GM19452 (cell line): Measurements from ENCODE around the gene FOXO4.

ENCODE experiments used
- ATAC-seq: cut with Tn5 transposase; IDR thresholded peaks from one replicate; pipeline ENCODE4 v1.9.1; 2021; ENCODE audit not compliant: unreplicated experiment

FOXO4 gene

DNA sequence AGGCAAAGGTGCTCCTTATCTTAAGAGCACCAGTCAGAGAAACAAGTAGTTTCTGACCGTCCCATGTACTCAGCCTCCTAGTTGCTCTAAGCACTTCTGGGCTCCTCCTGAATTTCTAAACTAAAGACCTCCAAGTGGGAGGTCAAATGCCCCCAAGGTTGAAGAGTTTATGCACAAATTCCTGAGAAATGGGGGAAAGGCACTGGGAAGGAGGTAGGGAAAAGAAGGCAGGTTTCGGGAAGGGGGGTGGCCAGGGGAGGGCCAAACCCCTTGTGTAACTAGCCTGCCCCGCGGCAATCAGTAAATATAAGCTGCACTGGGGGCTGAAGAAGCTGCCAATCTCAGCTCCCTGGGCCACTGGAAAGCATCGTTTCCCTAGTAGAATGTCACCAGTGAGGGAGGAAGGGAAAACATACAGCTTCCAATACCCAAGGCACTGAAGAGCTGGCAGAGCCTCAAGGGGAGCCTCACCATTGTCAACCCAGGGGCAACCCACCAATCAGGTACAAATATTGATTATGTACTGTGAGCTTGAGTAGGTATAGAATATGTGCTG lies 3.4 kb downstream of the FOXO4 start:
- ATAC-seq = no peak

DNA sequence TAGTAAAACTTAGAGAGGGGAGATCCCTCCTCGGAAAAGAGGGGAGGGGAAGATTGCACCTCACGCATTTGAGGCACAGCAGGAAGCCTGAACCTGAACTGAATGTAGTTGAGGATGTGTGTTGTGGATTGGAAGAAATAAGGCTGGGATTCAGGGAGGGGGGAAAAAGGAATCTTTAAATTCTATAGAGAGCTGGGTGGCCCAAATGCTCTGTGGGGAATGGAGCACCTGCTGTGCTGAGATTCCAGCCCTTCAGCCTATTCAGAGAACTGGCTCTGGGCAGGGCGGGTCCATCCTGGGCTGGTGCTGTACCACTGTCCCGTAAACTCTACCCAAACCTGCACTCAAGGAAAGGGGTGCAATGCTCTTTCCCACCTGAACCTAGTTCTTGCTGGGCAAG lies 4.1 kb downstream of the FOXO4 start:
- no peak for ATAC-seq

DNA sequence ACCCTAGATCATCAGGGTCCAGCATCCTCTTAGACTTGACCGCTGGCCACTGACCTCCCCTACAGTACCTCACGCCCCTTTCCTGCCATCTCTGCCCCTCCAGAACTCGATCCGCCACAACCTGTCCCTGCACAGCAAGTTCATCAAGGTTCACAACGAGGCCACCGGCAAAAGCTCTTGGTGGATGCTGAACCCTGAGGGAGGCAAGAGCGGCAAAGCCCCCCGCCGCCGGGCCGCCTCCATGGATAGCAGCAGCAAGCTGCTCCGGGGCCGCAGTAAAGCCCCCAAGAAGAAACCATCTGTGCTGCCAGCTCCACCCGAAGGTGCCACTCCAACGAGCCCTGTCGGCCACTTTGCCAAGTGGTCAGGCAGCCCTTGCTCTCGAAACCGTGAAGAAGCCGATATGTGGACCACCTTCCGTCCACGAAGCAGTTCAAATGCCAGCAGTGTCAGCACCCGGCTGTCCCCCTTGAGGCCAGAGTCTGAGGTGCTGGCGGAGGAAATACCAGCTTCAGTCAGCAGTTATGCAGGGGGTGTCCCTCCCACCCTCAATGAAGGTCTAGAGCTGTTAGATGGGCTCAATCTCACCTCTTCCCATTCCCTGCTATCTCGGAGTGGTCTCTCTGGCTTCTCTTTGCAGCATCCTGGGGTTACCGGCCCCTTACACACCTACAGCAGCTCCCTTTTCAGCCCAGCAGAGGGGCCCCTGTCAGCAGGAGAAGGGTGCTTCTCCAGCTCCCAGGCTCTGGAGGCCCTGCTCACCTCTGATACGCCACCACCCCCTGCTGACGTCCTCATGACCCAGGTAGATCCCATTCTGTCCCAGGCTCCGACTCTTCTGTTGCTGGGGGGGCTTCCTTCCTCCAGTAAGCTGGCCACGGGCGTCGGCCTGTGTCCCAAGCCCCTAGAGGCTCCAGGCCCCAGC lies 5.2 kb downstream of the FOXO4 start:
- no peak for ATAC-seq

DNA sequence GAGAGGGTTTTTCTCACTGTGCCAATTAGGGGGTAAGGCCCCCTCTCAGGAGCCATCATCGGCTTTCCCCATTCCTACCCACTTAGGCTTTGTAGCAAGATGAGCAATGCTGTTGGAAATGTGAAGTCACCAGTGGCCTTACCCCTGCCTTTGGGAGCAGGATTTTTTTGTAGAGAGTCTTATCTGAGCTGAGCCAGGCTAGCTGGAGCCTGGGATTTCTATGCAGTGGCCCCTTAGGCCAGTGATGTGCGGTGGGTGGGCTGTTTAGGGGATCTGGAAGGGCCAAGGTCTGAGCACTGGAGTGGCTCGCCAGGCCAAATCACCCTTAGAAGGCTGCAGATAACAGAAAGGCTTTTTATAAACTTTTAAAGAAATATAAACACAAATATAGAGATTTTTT lies 6.6 kb downstream of the FOXO4 start:
- no peak for ATAC-seq

DNA sequence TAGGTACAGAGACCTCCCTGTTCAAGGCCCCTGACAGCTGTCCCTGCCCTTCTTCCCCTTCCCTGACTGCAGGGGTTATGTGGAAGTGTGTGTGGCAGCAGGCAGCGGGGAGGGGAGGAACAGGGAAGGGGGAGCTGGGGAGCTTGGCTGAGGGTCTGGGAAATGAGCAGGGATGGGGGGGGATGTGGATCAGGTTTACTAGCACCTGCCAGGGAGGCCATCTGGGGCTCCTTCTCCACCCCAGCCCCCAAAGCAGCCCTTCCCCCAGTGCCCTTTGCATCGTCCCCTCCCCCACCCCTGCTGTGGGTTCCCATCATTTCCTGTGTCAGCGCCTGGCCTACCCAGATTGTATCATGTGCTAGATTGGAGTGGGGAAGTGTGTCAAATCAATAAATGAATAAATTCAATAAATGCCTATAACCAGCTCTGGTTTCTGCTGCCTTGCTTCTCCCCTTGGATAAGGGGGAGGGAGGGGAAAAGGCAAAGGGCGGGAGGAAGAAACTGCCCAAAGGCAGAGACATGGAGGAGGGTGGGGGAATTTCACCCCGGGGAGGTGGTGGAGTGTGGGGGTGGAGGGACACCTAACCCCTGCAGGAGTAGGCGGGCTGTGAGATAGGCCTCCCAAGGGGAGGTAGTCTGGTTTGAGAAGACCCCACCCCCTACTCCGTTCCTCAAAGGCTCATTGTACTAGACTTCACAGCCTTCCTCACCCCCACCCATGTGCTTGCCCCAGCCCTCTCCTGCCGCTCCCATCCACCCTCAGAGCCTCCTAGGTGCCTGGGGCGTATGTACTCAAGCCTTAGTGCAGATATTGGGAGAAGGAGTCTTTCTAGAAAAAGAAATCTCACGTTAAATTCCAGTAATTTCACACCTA lies 7.7 kb downstream of the FOXO4 start:
- peak; percentile 45 for ATAC-seq

DNA sequence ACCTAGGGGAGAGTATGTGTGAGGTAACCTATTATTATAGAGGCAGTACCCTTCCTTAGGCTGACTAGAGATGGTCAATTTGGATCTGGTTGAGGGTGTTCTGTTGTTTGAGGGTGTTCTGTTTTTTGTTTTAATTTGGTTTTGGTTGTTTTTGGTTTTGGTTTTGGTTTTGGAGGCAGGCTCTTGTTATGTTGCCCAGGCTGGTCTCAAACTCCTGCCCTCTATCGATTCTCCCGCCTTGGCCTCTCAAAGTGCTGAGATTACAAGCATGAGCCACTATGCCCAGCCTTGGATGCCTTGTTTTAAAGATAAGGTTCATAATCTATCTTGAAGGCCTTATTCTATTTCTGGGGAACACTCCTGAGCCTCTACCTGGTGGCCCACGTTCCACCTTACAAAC lies 10.0 kb downstream of the FOXO4 start:
- ATAC-seq = no peak

DNA sequence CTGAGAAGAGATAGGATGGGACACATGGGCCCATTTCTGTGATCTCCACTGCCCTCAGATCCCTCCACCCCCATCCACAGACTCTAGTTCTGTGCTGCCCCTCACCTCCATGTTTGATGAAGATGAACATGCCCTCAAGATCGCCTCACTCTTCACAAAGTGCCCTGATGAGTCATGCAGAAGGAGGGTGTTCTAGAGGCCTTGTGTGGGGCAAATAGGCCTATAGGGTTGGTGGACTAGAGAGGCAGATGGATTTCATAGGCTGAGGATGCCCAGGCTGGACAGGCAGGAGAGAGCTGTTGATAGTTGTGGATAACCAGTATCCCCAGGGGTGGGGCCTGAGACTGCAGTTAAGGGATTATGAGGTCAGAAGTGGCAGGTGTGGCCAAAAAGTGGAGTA lies 10.8 kb downstream of the FOXO4 start, which contains the start of gene CXorf65:
CXorf65 (minus strand) TSS at position 314 of the 400 bp plus-strand sequence; CDS start at position 130, 184 bp downstream.
- no peak for ATAC-seq

DNA sequence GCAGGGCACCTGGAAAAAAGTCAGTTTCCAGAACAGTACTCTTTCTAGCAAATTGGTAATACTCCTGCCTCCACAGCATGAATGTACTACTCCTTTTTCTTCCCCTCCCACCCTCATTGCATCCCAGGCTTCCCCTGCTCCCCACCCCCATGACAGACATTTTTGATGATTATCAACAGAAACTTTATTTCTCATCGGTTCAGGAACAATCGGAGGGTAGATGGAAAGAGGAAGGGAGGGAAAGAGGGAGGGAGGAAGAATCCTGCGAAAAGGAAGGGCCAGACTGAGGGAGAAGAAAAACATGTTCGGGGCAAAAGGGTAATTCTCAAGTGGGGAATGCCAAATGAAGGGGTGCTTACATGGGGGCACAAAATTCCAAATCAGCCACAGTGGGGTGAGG lies 11.6 kb downstream of the FOXO4 start:
- no peak for ATAC-seq

DNA sequence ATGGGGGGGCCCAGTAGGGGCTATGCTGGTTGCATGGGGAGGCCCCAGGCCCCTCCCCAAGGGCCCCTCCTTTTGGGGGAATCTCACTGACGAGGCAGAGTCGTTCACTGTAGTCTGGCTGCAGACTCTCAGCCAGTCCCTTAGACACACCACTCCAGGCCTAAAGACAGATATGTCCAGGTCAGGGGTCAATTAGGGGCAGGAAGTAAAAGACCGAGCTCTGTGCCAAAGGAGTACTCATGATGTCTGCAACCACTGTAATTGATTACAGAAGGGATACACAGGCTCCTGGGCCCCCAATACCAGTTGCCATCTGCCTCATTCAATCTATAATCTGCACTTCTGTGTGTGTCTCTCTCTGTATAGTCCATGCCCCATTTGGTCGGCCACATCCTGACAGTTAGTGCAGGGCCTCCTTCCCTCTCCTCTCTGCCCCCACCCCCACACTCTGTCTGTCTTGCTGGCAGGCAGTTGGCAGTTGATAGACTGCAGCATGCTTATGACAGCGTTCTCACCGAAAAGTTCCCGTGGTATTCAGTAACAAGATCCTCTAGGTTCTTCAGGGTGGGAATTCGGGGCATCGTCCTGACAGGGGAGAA lies 12.2 kb downstream of the FOXO4 start:
- ATAC-seq = no peak

DNA sequence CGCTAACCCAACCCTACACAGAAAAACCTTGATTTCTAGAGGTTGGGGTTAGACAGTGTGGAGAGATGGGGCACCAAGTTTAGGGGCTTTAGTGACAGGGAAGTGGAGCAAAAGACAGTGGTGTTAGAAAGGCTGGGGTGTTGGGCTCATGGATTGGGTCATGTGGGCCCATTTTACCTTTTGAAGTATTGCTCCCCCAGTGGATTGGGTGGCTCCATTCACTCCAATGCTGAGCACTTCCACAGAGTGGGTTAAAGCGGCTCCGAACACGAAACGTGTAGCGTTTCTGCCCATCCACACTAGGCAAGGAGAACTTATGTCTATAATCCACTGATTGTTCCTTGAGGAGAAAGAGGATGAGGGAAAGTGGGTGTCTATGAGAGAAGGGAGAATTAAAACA lies 13.4 kb downstream of the FOXO4 start:
- ATAC-seq = no peak

DNA sequence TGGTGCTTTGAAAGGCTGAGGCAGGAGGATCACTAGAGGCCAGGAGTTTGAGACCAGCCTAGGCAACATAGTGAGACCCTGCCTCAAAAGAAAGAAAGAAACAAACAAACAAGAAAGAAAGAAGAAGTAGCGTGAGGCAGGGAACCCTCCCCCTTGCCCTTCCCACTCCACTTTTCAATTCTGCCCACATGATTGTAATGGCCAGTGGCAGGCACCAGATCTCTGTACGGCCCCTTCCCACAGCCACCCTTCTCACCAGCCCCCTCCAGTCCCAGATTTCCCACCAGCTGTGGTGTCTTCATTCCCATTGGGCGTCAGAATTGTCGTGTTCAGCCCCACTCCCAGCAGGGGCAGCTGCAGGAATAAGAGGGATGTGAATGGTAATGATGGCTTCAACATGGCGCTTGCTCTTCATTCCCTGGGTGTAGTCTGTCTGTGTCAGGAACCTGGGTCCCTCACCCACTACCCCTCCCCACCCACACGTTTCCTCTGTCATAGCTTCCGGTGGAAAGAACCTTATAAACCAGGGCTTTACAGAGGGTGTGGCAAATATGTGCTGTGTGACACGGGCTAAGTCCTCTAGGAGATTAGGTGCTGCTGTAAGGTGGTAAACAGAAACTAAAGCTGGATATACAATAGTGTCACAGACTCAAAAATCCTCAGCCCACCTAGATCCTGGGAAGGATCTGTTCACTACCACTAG lies 15.6 kb downstream of the FOXO4 start, which contains the start of gene IL2RG:
IL2RG (minus strand) TSS at position 437 of the 703 bp plus-strand sequence; CDS start at position 399, 38 bp downstream.
- ATAC-seq = peak; percentile 91

DNA sequence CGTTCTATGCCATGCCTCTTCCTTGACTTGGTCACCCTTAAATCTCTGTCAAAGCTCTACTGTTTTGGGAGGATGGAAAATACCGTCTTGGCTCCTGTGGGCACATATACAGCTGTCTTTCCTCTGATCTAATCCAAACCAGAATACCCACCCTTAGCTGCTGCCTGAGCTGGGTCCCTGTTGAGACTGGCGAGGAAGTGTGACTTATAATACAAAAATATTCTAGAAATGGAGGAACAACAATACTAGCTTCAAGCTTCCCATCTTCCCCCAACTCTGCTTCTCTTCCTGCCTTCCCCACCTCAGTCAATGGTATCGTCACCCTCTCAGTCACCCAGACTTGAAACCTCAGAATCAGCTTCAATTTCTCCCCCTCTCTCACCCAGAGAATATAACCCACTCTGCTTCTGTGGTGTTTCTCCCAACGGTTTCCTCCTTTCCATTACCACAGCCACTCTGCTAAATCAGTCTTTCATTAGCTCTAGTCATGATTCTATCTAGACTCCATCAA lies 16.3 kb downstream of the FOXO4 start:
- peak; percentile 21 for ATAC-seq

DNA sequence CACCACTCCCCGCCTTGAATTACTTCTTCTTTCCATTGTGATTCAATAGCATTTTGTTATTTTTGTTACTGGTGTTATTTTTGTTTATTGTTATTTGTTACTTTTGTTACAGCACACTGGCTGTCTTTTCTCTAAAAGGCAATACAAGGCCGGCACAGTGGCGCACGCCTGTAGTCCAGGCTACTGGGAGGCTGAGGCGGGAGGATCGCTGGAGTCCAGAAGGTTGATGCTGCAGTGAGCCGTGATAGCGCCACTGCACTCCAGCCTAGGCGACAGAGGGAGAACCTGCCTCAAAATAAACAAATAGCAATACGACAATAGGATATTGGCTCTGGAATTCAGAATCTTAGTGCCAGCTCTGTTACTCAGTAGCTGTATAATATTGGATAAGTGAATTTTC lies 21.7 kb downstream of the FOXO4 start:
- ATAC-seq = no peak

DNA sequence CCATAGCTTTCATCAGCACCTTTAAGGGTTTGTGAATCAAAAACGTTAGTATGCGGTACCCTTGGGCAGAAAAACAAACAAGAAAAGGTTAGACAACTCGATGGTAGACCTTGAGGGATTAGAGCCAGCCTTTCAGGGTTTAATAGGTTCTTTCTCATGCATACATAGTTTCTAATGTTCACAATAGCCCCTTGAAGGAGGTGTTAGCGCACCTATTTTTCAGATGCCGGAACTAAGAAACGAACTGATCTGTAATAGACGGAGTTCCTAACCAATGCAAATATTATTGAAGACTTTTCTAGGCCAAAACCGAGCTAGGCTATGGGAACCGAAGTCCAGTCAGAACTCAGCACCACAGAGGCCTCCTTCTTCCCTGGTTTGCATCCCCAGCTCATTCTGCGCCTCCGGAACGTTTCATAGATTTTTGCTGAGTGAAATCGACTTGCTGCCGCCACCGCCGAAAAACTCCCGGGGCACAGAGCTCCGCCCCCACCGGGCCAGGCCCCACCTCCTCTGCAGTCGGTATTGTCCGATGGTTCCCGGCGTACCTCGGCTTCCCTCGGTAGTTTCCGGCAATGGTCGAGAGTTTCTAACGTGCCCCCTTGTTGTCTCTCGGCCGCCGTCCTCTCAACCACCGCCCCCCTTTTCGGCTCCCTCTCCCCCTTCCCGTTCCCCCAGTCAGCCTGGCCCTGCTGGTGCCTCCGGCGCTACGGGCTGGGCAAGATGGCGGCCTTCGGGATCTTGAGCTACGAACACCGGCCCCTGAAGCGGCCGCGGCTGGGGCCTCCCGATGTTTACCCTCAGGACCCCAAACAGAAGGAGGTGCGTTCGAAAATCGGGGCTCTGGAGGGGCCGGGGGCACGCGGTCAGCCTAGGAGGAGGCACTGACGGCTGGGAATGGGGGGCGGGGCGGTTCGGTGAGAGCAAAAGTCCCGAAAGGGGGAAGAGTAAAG lies 22.7 kb downstream of the FOXO4 start, which contains the start of gene MED12:
MED12 (plus strand) TSS at position 565 of the 953 bp plus-strand sequence; CDS start at position 724, 159 bp downstream.
- peak; percentile 93 for ATAC-seq

DNA sequence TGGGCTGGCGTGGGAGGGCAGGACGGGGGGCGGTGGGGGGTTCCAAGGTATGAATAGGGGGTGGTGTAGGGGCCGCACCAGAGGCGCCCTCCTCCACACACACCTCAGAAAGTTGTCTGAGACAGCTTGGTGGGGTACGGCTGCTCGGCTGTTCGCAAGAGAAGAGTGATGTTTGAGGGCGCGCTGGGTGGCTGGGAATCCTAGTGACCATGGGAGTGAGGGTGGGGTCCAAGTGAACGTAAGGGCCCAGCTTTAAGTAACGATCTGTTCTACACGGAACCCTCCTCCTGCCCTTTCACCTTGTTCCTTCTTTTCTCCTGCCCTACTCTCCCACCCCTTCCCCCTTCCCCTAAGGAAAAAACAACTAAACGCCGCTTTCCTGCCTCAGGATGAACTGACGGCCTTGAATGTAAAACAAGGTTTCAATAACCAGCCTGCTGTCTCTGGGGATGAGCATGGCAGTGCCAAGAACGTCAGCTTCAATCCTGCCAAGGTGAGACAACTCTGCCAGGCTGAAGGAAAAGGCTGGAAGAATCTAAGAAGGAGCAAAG lies 23.4 kb downstream of the FOXO4 start:
- ATAC-seq = no peak

DNA sequence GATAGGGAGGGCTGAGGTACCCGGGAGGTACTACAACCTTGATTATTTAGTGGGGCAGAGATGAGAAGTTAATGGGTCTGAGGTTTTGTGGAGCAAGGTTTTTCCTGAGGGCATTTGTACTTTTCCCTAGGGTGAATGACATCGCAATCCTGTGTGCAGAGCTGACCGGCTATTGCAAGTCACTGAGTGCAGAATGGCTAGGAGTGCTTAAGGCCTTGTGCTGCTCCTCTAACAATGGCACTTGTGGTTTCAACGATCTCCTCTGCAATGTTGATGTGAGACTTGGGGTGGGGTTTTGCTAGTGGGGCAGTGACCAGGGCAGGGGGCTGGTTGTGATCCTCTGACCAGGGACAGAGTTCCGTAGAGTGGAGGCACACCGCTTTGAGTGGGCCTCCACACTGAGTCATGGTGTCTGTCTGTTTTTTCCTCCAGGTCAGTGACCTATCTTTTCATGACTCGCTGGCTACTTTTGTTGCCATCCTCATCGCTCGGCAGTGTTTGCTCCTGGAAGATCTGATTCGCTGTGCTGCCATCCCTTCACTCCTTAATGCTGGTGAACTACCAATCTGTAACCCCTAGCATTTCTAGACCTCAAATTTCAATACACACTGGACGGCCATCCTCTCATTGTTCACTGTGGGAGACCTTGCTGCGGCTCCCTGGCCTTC lies 32.6 kb downstream of the FOXO4 start:
- no peak for ATAC-seq

DNA sequence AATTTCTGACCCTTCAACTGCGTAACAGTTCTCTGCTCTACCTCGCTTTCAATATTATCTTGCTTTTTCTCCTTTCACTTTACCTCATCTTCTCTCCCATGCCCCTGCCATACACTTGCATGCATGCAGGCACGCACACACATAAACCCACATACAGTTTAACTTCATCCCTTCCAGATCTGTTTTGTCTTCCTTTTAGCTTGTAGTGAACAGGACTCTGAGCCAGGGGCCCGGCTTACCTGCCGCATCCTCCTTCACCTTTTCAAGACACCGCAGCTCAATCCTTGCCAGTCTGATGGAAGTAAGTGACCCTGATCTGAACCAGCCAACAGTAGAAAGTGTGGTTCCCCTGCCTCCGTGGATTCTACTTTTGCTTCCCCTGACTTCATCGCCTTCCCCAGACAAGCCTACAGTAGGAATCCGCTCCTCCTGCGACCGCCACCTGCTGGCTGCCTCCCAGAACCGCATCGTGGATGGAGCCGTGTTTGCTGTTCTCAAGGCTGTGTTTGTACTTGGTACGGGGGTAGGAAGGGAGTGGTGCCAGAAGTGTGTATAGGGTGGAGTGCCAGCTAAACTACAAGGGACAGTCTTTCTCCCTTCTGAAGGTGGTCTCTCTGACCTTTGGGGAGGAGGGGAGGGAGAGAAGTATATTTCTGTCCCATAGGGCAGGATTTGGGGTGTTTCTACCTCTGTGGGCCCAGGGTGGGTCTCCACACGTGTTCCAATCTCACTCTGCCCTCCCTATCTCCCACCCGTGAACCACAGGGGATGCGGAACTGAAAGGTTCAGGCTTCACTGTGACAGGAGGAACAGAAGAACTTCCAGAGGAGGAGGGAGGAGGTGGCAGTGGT lies 33.5 kb downstream of the FOXO4 start:
- peak; percentile 56 for ATAC-seq
